ENCODE results near the gene IARS2. TPM values are rescaled to one million over a fixed set of nuclear protein-coding genes. Genes with fewer than 3 reads are reported as not detected.

The IARS2 gene
- total RNA-seq, 1 experiment from 2014 or later: 106 TPM

- no peaks in the 10 kb centered on the region for H3K9me3 ChIP-seq (ENCODE audit: control insufficient read depth, insufficient read depth, low read depth, low read length)
- in situ Hi-C loops (cut with HindIII; ENCODE audit: low pct_unique_long_range_greater_than_20kb, low sequenced_read_pairs): no loop called here
- BruUV-seq (replicated peaks): no TSS peak
- H3K27ac ChIP-seq (ENCODE audit: low read length): no peak overlapping the region
- no peak for TF ChIP-seq POLR2AphosphoS5 (IDR thresholded peaks at IDR 0.05; ENCODE audit: low read depth, low read length)
- peaks cover 26% of the 10 kb centered on the region for H3K36me3 ChIP-seq (ENCODE audit: control insufficient read depth, insufficient read depth, low read length)
- no peaks in the 10 kb centered on the region for H3K4me1 ChIP-seq (ENCODE audit: control insufficient read depth, insufficient read depth, low read length)
- no peak for DNase-seq (ENCODE audit: low read depth, low spot score)
- H3K4me3 ChIP-seq (ENCODE audit: low read depth in 2 of 2, low read length in 2 of 2): no peak overlapping the region
- ChIA-PET CTCF (no interaction called here), POLR2A (no interaction called here)
- no peaks in the 10 kb centered on the region for H3K27me3 ChIP-seq (ENCODE audit: control insufficient read depth, insufficient read depth, low read length)
- intact Hi-C loops (cut with micrococcal nuclease; ENCODE audit: unreplicated experiment): no loop called here
- no peak for ATAC-seq
These were observed 33.1 kb downstream of the IARS2 start for GRCh38 chr1:220127076-220127475.

GRCh38 chr1:220129479-220130210 is 35.7 kb downstream of the IARS2 start:
- TF ChIP-seq TCF7L2 (IDR thresholded peaks at IDR 0.05; ENCODE audit: low read depth, low read length): no peak
- TF ChIP-seq, protein P1, sequence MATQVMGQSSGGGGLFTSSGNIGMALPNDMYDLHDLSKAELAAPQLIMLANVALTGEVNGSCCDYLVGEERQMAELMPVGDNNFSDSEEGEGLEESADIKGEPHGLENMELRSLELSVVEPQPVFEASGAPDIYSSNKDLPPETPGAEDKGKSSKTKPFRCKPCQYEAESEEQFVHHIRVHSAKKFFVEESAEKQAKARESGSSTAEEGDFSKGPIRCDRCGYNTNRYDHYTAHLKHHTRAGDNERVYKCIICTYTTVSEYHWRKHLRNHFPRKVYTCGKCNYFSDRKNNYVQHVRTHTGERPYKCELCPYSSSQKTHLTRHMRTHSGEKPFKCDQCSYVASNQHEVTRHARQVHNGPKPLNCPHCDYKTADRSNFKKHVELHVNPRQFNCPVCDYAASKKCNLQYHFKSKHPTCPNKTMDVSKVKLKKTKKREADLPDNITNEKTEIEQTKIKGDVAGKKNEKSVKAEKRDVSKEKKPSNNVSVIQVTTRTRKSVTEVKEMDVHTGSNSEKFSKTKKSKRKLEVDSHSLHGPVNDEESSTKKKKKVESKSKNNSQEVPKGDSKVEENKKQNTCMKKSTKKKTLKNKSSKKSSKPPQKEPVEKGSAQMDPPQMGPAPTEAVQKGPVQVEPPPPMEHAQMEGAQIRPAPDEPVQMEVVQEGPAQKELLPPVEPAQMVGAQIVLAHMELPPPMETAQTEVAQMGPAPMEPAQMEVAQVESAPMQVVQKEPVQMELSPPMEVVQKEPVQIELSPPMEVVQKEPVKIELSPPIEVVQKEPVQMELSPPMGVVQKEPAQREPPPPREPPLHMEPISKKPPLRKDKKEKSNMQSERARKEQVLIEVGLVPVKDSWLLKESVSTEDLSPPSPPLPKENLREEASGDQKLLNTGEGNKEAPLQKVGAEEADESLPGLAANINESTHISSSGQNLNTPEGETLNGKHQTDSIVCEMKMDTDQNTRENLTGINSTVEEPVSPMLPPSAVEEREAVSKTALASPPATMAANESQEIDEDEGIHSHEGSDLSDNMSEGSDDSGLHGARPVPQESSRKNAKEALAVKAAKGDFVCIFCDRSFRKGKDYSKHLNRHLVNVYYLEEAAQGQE (IDR thresholded peaks at IDR 0.05; ENCODE audit: insufficient read depth in 1 of 2, low read depth in 2 of 2, low read length in 1 of 2): no peak
- TF ChIP-seq POLR2AphosphoS5 (IDR thresholded peaks at IDR 0.05; ENCODE audit: low read depth, low read length): no peak
- no peak for TF ChIP-seq CTCF (IDR thresholded peaks at IDR 0.05)
- BruUV-seq (replicated peaks): no TSS peak
- Histone ChIP-seq H3K4me3 (ENCODE audit: low read depth in 2 of 2, low read length in 2 of 2) (no peak overlapping the region), H3K36me3 (ENCODE audit: control insufficient read depth, insufficient read depth, low read length) (peaks cover 20% of the 10 kb centered on the region), H3K9me3 (ENCODE audit: control insufficient read depth, insufficient read depth, low read depth, low read length) (no peaks in the 10 kb centered on the region), H3K27me3 (ENCODE audit: control insufficient read depth, insufficient read depth, low read length) (no peaks in the 10 kb centered on the region), H3K4me1 (ENCODE audit: control insufficient read depth, insufficient read depth, low read length) (no peaks in the 10 kb centered on the region), H3K27ac (ENCODE audit: low read length) (no peak overlapping the region)
- ChIA-PET CTCF (no interaction called here), POLR2A (no interaction called here)
- DNase-seq (ENCODE audit: low read depth, low spot score): no peak
- intact Hi-C loops (cut with micrococcal nuclease; ENCODE audit: unreplicated experiment): no loop called here
- in situ Hi-C loops (cut with HindIII; ENCODE audit: low pct_unique_long_range_greater_than_20kb, low sequenced_read_pairs): no loop called here
- ATAC-seq: no peak

- no peak for ATAC-seq
These were observed 41.8 kb downstream of the IARS2 start for GRCh38 chr1:220135755-220136154.

More at GRCh38 chr1:220135755-220136154, 41.8 kb downstream of the IARS2 start:
- TF ChIP-seq, protein P1 (IDR thresholded peaks at IDR 0.05; ENCODE audit: insufficient read depth in 1 of 2, low read depth in 2 of 2, low read length in 1 of 2): no peak
- no peak for TF ChIP-seq POLR2AphosphoS5 (IDR thresholded peaks at IDR 0.05; ENCODE audit: low read depth, low read length)
- TF ChIP-seq TCF7L2 (IDR thresholded peaks at IDR 0.05; ENCODE audit: low read depth, low read length): no peak
- no peak for TF ChIP-seq SIN3A (IDR thresholded peaks at IDR 0.05; ENCODE audit: borderline replicate concordance, insufficient read depth, low read depth, low read length)
- no peak for TF ChIP-seq CTCF (IDR thresholded peaks at IDR 0.05)
- ChIA-PET CTCF (no interaction called here), POLR2A (no interaction called here)
- Histone ChIP-seq H3K4me1 (ENCODE audit: control insufficient read depth, insufficient read depth, low read length) (no peaks in the 10 kb centered on the region), H3K36me3 (ENCODE audit: control insufficient read depth, insufficient read depth, low read length) (peaks cover 24% of the 10 kb centered on the region), H3K27me3 (ENCODE audit: control insufficient read depth, insufficient read depth, low read length) (no peaks in the 10 kb centered on the region), H3K9me3 (ENCODE audit: control insufficient read depth, insufficient read depth, low read depth, low read length) (no peaks in the 10 kb centered on the region), H3K4me3 (ENCODE audit: low read depth in 2 of 2, low read length in 2 of 2) (no peak overlapping the region), H3K27ac (ENCODE audit: low read length) (no peak overlapping the region)
- intact Hi-C loops (cut with micrococcal nuclease; ENCODE audit: unreplicated experiment): no loop called here
- no peak for DNase-seq (ENCODE audit: low read depth, low spot score)
- BruUV-seq (replicated peaks): no TSS peak
- in situ Hi-C loops (cut with HindIII; ENCODE audit: low pct_unique_long_range_greater_than_20kb, low sequenced_read_pairs): no loop called here

Data from Panc1 (cell line).